ENCODE data around the gene KRT80.
"Not testable (repeated sequence)": the region's sequence is repeated elsewhere in the genome, so short reads cannot be mapped to it uniquely, and the experiment has no call there.

The KRT80 gene

GRCh38 chr12:52191841-52192791, at the start of gene KRT80:
Gene KRT80, minus strand, starts transcription at chr12:52192014. Its CDS starts 112 bp downstream, at chr12:52191902.
- DNase-seq (ENCODE audit: low spot score): peak; percentile 100

GRCh38 chr12:52241205-52241842, 49.5 kb upstream of the KRT80 start:
- no peak for DNase-seq (ENCODE audit: low spot score)

DNA sequence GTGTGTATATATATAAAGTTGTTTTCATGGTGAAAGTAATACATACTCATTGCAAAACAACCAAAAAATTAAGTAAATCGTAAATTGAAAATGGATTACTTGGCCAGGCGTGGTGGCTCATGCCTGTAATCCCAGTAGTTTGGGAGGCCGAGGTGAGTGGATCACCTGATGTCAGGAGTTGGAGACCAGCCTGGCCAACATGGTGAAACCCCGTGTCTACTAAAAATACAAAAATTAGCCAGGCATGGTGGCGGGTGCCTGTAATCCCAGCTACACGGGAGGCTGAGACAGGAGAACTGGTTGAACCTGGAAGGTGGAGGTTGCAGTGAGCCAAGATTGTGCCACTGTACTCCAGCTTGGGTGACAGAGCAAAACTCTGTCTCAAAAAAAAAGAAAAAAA, 48.4 kb upstream of the KRT80 start:
- DNase-seq (ENCODE audit: low spot score): not testable (repeated sequence)

- DNase-seq (ENCODE audit: low spot score): no peak
These were observed 48.0 kb upstream of the KRT80 start for GRCh38 chr12:52239767-52240166.

- no peak for DNase-seq (ENCODE audit: low spot score)
These were observed 47.3 kb upstream of the KRT80 start for GRCh38 chr12:52238916-52239646.

DNA sequence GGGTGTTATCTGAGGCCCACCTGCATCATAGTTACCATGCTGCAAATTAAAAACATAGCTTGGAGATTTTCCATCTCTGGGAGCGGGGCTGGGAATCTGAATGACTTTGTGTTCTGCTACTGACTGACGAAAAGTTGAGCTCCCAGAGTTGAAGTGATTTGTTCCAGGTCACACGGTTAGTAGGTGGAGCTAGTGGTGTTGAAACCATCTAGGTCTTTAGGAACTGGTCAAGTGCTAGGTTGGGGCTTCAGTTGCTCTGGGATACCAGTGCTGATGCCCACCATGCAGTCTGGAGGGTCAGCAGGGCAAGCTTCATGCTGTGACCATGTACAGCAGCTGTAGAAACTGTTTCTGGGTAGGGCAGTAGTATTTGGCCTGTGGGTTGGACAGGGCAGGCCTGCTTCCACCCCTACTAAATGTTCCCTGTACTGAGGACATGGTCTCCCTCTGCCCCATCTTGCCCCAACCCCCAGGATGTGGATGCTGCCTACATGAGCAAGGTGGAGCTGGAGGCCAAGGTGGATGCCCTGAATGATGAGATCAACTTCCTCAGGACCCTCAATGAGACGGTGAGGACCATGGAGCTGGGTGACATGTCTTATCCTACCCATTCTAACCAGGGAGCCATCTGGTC, 46.5 kb upstream of the KRT80 start:
- DNase-seq (ENCODE audit: low spot score): no peak

GRCh38 chr12:52236386-52237050, 44.7 kb upstream of the KRT80 start:
- DNase-seq (ENCODE audit: low spot score): no peak

- peak; percentile 94 for DNase-seq (ENCODE audit: low spot score)
These were observed 44.1 kb upstream of the KRT80 start for GRCh38 chr12:52235822-52236361.

DNA sequence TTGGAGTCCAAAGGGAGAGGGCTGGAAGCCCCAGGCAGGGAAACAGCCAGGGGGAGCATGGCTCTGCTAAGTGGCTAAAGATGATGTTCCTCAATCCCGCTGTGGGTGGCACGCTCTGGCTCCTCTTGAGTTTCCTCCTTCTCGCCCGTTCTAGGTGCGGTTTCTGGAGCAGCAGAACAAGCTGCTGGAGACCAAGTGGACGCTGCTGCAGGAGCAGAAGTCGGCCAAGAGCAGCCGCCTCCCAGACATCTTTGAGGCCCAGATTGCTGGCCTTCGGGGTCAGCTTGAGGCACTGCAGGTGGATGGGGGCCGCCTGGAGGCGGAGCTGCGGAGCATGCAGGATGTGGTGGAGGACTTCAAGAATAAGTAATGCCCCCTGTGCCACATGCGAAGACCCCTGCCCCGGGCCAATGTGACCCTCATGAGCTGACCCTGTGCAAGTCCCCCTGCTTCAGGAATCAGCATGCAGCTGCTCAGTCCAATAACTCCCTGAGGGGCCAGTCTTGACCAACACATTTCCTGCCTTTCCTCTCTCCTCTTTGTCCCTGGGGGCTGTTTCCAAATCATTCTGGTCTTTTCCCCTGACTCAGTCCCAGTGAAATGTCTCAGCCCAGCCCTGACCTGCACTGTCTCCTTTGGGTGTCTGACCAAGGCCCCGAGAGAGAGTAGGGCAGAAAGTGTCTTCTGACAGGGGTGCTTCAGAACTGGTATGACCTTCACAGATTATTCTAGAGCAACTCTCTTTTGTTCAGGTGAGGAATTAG, 43.4 kb upstream of the KRT80 start:
- no peak for DNase-seq (ENCODE audit: low spot score)

GRCh38 chr12:52234223-52234810, 42.5 kb upstream of the KRT80 start:
- DNase-seq (ENCODE audit: low spot score): no peak

DNA sequence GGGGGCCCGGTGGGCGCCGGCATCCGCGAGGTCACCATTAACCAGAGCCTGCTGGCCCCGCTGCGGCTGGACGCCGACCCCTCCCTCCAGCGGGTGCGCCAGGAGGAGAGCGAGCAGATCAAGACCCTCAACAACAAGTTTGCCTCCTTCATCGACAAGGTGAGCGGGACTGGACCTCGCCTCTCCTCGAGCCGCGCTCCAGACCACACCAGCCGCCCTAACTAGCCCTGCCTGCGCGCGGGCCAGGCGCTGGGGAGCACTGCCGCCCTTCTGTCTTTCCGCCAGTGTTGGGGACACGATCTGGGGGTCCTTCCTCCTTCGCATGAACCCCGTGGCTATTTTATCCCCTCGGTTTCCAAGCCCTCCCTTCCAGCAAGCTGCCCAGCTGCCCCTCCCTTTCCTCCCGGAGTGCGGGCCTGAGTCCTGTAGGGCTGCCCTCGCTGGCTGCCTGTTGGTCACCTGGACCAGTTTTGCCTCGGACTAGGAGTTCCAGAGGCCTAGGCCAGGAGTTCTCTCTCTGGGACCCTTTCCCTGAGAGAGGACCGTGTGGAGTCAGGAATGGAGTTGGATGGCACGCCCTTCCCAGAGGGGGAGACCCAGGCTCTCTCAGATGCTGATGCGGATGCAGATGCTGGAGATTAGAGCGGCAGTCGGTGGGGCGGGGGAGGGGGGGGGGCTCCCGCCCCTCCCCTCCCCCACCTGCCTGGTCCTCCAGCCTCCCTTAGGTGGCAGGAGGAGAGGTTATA, 41.8 kb upstream of the KRT80 start:
- DNase-seq (ENCODE audit: low spot score): no peak

GRCh38 chr12:52232674-52233461, 41.1 kb upstream of the KRT80 start, which contains the start of gene KRT7:
Gene KRT7, plus strand, starts transcription at chr12:52233243. Its CDS starts 54 bp downstream, at chr12:52233297.
- no peak for DNase-seq (ENCODE audit: low spot score)

DNA sequence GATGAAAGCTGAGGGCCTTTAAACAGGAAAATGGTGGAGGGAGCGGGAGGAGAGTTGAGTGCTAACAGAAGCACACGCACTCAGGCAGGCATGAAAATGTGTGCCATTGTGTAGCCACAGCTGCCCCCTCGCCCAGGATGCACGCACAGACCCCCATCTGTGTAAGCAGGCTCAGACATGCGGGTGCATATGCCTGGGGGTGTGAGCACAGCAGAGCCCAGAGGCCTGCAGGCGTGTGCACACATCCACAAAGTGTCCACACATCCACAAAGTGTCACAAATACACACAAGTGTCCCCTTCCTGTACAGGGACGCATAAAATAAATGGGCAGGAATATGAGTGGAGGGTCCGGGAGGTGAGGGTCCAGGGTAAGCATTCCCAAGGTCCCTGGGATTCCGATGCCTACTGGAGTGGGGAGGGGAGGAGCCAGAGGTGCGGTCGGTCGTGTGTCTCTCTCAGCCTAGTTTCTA, 40.4 kb upstream of the KRT80 start:
- DNase-seq (ENCODE audit: low spot score): no peak

- DNase-seq (ENCODE audit: low spot score): peak; percentile 59
These were observed 39.7 kb upstream of the KRT80 start for GRCh38 chr12:52231305-52232202.

DNA sequence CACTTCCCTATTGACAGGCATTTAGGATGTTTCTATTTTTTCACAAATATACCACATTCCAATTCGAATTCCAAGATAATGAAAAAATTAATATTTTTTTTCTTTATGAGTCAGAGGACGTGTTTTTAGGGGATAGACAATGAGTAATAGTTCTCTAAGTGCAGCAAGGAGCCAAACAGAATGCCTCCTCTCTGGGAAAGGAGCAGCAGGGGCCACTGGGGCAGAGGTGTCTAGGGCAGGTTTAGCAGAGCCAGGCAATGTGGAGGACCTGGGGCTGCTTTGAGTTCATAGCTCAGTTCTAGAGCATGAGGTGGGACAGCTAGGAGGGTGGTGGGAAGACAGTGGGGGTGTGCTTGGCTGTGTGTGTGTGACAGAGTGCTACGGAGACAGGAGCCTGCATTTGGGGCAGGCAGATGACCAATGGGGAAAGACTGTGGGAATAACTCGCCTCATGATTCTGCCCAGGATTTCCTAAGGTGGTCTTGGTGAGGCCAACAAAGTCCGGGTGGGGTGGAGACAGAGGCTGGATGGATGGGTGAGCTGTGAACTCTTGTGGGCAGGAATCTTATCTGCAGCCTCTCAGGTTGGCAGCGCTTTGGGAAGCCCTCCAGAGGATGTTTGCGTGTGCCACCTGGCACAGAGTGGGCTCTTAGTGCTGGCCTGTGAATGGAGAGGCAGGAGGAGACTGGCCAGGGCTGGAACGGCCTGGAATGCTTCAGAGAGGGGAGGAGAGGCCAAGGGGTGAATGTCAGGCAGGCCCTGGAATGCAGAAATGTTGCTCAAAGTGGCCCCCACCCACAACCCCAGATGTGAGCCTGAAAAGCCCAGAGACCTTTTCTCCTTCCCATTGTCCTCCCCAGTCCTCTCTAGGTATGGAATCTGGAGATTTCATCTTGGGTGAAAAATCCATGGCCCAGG, 38.8 kb upstream of the KRT80 start:
- DNase-seq (ENCODE audit: low spot score): peak; percentile 85

DNA sequence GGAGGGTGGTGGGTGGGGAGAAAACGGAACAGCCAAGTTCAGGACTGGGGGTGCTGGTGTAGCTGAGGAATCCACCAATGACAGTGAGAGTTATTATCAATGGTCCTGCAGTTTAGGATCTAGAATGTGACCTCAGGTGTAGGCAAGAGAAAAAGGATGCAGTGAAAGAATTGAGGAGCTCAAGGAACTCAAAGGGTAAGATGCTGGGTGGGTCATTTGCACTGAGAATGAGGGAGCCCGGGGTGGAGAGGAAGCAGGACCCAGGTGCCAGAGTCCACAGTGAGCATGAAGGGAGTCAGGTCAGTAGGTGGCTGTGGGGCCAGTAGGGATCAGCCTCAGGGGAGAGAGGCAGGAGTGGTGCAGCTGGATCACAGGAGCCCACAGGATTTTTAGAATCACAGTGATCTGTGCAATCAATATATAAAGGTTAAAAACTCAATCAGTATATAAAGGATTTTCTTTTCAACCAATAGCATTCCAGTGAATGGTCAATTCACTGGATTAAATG, 38.1 kb upstream of the KRT80 start:
- no peak for DNase-seq (ENCODE audit: low spot score)
